ENCODE data around the gene DAPL1. TPM values are rescaled to one million over a fixed set of nuclear protein-coding genes. Genes with fewer than 3 reads are reported as not detected.

DAPL1 gene
- total RNA-seq, 4 donors from 2014 or later: 1.7 TPM; not detected in 3

DNA sequence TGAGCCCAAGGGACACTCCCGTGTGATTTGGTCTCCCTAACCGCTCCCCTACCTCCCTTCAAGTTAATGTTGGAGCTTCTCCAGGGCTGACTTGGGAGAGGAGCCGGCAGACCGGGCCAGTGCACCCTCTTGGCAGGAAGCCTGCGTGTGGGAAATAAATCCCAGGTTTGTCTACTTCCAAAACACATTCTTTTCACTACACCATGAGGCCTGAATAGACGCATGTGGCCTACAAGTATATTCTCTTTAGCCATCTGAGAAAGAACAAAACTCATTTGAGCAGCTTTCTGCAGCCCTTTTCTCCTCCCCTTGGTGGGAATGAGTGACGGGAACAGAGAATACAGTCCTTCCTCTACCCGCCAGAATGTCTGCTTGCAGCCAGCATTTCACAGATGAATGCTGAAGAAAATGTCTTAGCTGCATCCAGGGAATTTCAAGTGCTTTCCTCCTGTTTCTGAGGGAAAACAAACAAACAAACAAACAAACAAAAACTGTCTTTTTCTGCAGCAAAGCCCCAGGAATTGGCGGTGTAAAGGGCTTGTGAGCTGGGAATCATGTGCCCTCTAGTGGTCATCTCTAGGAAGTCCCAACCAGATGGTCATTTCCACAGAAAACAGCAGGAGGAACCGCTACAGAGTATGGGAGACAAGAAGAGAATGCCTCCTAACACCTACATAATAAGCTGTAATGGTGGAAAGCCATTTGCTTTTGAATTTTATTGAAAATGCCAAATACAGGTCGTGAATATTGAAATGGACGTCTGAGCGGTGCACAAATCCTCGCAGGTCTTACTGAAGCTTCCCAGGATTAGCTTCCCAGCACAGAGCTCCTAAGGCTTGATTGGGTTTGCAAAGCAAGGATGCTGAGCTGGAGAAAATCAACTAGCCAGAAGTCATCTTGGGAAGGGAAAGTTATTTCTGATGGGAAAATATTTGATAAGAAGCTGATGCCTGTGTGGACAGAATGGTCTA, 41.2 kb upstream of the DAPL1 start:
- no peak for TF ChIP-seq CTCF (IDR thresholded peaks at IDR 0.05; ENCODE audit: low read depth)

DNA sequence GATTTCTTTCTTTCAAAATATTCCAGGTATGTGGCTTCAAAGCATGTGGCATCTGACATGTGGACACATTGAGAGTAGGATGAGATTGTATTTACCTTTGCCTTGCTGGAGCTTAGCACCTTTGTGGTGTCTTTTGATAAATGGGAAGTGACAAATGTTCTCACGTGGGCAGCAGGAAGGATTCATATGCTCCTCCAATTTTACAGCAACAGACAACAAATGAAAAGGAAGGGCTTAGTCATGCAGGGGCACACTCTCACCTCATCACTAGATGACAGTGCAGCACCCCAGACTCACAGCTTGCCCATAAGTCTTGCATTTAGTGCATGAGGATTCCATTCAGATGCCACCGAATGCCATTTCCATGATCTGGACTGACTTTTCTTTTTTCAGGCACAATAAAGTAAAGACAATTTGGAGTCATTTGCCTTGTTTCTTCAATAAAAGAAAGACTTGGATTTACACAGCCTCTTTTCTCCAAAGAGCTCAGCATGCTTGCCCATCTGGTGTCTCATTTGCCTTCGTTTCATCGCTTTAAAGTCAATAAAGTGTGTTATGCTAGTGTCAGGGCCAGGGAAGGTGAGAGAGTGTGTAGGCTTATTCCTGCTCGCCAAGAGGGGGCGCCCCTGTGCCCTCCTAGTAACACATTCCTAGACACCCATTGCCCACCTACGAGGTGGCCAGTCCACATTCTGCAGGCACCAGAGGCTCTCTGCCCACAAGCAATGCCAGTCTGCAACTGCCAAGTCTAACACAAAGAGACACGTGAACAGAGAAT, 39.6 kb upstream of the DAPL1 start:
- TF ChIP-seq CTCF (IDR thresholded peaks at IDR 0.05; ENCODE audit: low read depth): no peak

GRCh38 chr2:158756331-158756730, 38.8 kb upstream of the DAPL1 start:
- TF ChIP-seq CTCF (IDR thresholded peaks at IDR 0.05; ENCODE audit: low read depth): no peak

DNA sequence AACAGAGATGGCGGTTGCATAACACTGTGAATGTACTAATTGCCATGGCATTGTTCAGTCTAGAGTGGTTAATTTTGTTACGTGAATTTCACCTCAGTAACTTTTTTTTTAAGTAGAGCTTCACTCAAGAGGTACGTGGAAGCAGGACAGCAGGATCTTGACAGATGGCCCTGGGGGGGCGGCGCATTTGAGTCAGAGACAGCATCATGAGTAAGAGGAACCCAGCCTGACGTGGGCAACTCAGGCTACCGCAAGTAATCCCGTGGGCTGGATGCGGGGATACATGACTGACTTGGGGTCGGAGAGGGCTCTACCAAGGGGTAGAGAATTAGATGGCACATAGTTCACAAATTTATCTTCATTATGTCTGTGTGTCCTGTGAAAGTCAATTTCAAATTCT, 38.1 kb upstream of the DAPL1 start:
- TF ChIP-seq CTCF (IDR thresholded peaks at IDR 0.05; ENCODE audit: low read depth): no peak

- no peak for TF ChIP-seq CTCF (IDR thresholded peaks at IDR 0.05; ENCODE audit: low read depth)
These were observed 34.2 kb upstream of the DAPL1 start for GRCh38 chr2:158760887-158761286.

- no peak for TF ChIP-seq CTCF (IDR thresholded peaks at IDR 0.05; ENCODE audit: low read depth)
These were observed 33.5 kb upstream of the DAPL1 start for GRCh38 chr2:158761621-158762020.

DNA sequence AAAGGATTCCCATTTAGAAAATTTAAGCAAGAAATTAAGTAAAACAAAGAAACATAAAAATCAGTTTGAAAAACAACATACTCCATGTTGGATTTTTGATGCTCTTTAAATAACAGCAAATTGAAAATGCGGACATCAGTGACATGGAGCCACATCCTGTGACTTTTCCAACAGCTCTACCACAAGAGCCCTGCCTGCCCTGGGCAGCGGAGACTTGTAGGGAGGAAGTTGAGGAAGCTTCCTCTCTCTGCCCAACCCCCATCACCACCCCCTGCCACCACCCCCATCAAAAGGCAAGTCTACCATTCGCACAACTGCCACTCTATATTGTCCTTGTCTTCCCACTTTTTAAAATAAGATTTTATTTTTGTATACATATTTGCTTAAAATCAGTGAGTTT, 32.8 kb upstream of the DAPL1 start:
- TF ChIP-seq CTCF (IDR thresholded peaks at IDR 0.05; ENCODE audit: low read depth): no peak

Measured in subcutaneous adipose tissue (tissue), 4 donors.